Peyer's patch (tissue), 4 donors: Measurements from ENCODE around the gene ZYX.

Experiments used
- CTCF ChIP-seq, 6 experiments: fragments of 450-650 bp in 4 of 6; fragments of 200-600 bp in 2 of 6; sonication (generic) in 1 of 6; IDR thresholded peaks; one replicate each; pipeline ENCODE4 v1.5.1; 2017 to 2019; ENCODE audit warnings: antibody characterized with exemption in 6 of 6, mild to moderate bottlenecking in 3 of 6, moderate library complexity in 1 of 6
- POLR2A ChIP-seq, 2 donors: fragments of 450-650 bp; IDR thresholded peaks; one replicate each; pipeline ENCODE4 v1.5.1; 2017; ENCODE audit warnings: antibody characterized with exemption in 2 of 2, mild to moderate bottlenecking in 2 of 2, moderate library complexity in 2 of 2

GRCh38 chr7:143361552-143362130 lies 19.5 kb upstream of the ZYX start:
- TF ChIP-seq CTCF (IDR thresholded peaks at IDR 0.05), result no peak
- TF ChIP-seq POLR2A (IDR thresholded peaks at IDR 0.05), result no peak
